ENCODE results near the gene NFXL1.

- no peak for TF ChIP-seq CTCF (IDR thresholded peaks at IDR 0.05)
- TF ChIP-seq EZH2 (IDR thresholded peaks at IDR 0.05; ENCODE audit: borderline replicate concordance, insufficient read depth, low read depth, low read length, poor library complexity, severe bottlenecking), result no peak
Observed at GRCh38 chr4:47837094-47837907, 77.1 kb downstream of the NFXL1 start.
